ENCODE measurements around the gene SEMA5B. TPM values are rescaled to one million over a fixed set of nuclear protein-coding genes. Genes with fewer than 3 reads are reported as not detected.

Gene SEMA5B
- total and polyA plus RNA-seq, 9 of the 15 experiments (the other 6 are each of a cell fraction or from before 2014, with no cell fraction given): not detected

- intact Hi-C loops (cut with micrococcal nuclease): no loop called here
- Histone ChIP-seq H3K9me1 (ENCODE audit: control insufficient read depth, insufficient read depth, low read length) (no peaks in the 10 kb centered on the region), H3K9ac (ENCODE audit: insufficient read depth in 1 of 2, low read depth in 2 of 2, low read length in 2 of 2) (no peak overlapping the region), H3K9me3 (replicated peaks; ENCODE audit: control insufficient read depth, insufficient read depth, low read depth, low read length) (no peaks in the 10 kb centered on the region), H2AFZ (ENCODE audit: low read depth, low read length) (no peak overlapping the region), H4K20me1 (replicated peaks; ENCODE audit: control insufficient read depth, insufficient read depth, low read length) (peaks cover 12% of the 10 kb centered on the region; the same call in 1 of the 2 replicates), H3K27me3 (ENCODE audit: control insufficient read depth in 2 of 2, insufficient read depth in 2 of 2, low read length in 2 of 2) (no peaks in the 10 kb centered on the region), H3K27ac (ENCODE audit: extremely low read depth, low read depth, low read length) (no peak overlapping the region), H3K4me2 (ENCODE audit: insufficient read depth, low read length) (no peak overlapping the region), H3K4me3 (no peak overlapping the region), H3K4me1 (replicated peaks in 1 of 2; ENCODE audit: control insufficient read depth in 2 of 2, insufficient read depth in 2 of 2, low read length in 2 of 2) (peaks cover 17 to 25% of the 10 kb centered on the region in 2 experiments; a peak in 4 of 5 replicates), H3K79me2 (ENCODE audit: control insufficient read depth, insufficient read depth, low read length) (peaks cover 27% of the 10 kb centered on the region), H3K36me3 (ENCODE audit: control insufficient read depth, insufficient read depth, low read length) (peaks cover 5% of the 10 kb centered on the region; the same call in 1 of the 3 replicates)
- no peak for ATAC-seq
- POLR2A ChIA-PET: no interaction called here
- in situ Hi-C loops (cut with MboI): no loop called here
- no peak for FAIRE-seq
- BruUV-seq (replicated peaks): no TSS peak
- no peak for DNase-seq (ENCODE audit: extremely low read depth in 1 of 4, low spot score in 3 of 4)
- WGBS (ENCODE audit: insufficient coverage, low coverage, missing lambda C conversion rate): 40% methylated on average over 1 of the region's 4 CpGs
- CTCF ChIA-PET (ENCODE audit: low intra/inter-chr PET ratio): no interaction called here
- TF ChIP-seq CREB5 (CRISPR knock-in tag; IDR thresholded peaks at IDR 0.05) (no peak), CTCF (IDR thresholded peaks at IDR 0.05 in 2 of 3, conservative IDR thresholded peaks at IDR 0.05 in 1 of 3; ENCODE audit: insufficient read depth in 2 of 3, low read depth in 1 of 3, low read length in 3 of 3) (no peak), ZNF589 (CRISPR knock-in tag; IDR thresholded peaks at IDR 0.05; ENCODE audit: low read depth) (no peak), RHOXF2B (CRISPR knock-in tag; conservative IDR thresholded peaks at IDR 0.05) (no peak), PRDM10 (IDR thresholded peaks at IDR 0.05; ENCODE audit: partially characterized antibody) (no peak), ZNF253 (CRISPR knock-in tag; conservative IDR thresholded peaks at IDR 0.05) (no peak), NONO (IDR thresholded peaks at IDR 0.05; ENCODE audit: low read depth in 2 of 2, low read length in 1 of 2) (no peak), ATF6 (CRISPR knock-in tag; IDR thresholded peaks at IDR 0.05) (no peak), IFI16 (CRISPR knock-in tag; IDR thresholded peaks at IDR 0.05) (no peak), ZBTB8A (IDR thresholded peaks at IDR 0.05; ENCODE audit: partially characterized antibody) (no peak), ZZZ3 (IDR thresholded peaks at IDR 0.05) (no peak), ARID2 (IDR thresholded peaks at IDR 0.05) (no peak)
Observed at GRCh38 chr3:123064506-123064905, 36.9 kb upstream of the SEMA5B start.

All from K562 (cell line).